ENCODE results near the gene SPTBN2.
A peak's percentile ranks its signal among the peaks of the same experiment; 100 is the strongest.

SPTBN2 gene

DNA sequence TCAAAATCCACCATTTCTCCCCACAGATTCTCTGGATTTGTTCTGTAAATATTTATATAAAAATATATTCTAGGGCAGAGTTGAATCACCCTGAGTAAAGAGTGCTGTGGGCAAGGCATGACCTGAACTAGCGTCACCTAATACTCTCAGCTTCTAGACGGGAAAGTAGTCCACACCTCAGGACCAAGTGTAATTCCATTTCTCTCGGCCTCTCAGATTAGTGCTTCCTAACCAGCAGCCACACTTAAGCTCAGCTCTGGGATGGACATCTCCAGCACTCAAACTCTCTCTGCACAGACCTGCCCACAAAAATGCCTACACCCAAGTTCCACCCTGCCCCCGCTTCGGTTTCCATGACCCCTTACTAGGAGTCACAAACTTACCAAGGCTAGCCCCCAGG lies 5.3 kb downstream of the SPTBN2 start:
- Mint-ChIP-seq H3K27ac (no peak overlapping the region), H3K36me3 (ENCODE audit: low read depth) (peaks cover 5% of the 10 kb centered on the region), H3K4me1 (peaks cover 80% of the 10 kb centered on the region), H3K9me3 (no peaks in the 10 kb centered on the region), H3K27me3 (ENCODE audit: low read depth, poor library complexity) (no peaks in the 10 kb centered on the region), H3K4me3 (no peak overlapping the region)
- TF ChIP-seq, protein P1, sequence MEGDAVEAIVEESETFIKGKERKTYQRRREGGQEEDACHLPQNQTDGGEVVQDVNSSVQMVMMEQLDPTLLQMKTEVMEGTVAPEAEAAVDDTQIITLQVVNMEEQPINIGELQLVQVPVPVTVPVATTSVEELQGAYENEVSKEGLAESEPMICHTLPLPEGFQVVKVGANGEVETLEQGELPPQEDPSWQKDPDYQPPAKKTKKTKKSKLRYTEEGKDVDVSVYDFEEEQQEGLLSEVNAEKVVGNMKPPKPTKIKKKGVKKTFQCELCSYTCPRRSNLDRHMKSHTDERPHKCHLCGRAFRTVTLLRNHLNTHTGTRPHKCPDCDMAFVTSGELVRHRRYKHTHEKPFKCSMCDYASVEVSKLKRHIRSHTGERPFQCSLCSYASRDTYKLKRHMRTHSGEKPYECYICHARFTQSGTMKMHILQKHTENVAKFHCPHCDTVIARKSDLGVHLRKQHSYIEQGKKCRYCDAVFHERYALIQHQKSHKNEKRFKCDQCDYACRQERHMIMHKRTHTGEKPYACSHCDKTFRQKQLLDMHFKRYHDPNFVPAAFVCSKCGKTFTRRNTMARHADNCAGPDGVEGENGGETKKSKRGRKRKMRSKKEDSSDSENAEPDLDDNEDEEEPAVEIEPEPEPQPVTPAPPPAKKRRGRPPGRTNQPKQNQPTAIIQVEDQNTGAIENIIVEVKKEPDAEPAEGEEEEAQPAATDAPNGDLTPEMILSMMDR (IDR thresholded peaks at IDR 0.05), result no peak
- no peak for DNase-seq

- TF ChIP-seq, protein P1 (IDR thresholded peaks at IDR 0.05), result no peak
- Mint-ChIP-seq H3K4me1 (peaks cover 84% of the 10 kb centered on the region), H3K36me3 (ENCODE audit: low read depth) (peaks cover 5% of the 10 kb centered on the region), H3K27ac (no peak overlapping the region), H3K27me3 (ENCODE audit: low read depth, poor library complexity) (no peaks in the 10 kb centered on the region), H3K9me3 (no peaks in the 10 kb centered on the region), H3K4me3 (no peak overlapping the region)
- DNase-seq, result no peak
Observed at GRCh38 chr11:66722745-66723651, 6.0 kb downstream of the SPTBN2 start.

DNA sequence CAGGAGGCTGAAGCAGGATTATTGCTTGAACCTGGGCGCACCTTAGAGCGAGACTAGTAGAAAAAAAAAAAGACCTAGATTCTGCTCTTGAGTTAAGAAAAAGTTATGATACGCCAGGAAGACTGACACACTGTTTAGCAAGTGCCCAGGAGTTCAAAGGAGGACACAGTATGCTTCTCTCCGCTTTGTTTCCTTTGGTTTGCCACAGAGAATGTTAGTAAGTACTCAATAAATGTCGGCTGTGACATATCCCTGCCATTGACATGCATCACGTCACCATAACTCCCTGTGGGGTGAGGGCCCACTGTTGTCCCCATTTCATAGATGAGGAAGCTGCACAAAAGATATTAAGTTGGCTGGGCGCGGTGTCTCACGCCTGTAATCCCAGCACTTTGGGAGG lies 7.1 kb downstream of the SPTBN2 start:
- Mint-ChIP-seq H3K4me1 (peaks cover 90% of the 10 kb centered on the region), H3K4me3 (no peak overlapping the region), H3K27ac (no peak overlapping the region), H3K27me3 (ENCODE audit: low read depth, poor library complexity) (no peaks in the 10 kb centered on the region), H3K9me3 (no peaks in the 10 kb centered on the region), H3K36me3 (ENCODE audit: low read depth) (peaks cover 10% of the 10 kb centered on the region)
- DNase-seq, result no peak
- TF ChIP-seq, protein P1 (IDR thresholded peaks at IDR 0.05), result no peak

GRCh38 chr11:66720899-66721470 lies 8.0 kb downstream of the SPTBN2 start:
- Mint-ChIP-seq H3K4me3 (peak overlapping the region; percentile 75), H3K4me1 (peaks cover 86% of the 10 kb centered on the region), H3K36me3 (ENCODE audit: low read depth) (peaks cover 14% of the 10 kb centered on the region), H3K27ac (peak overlapping the region; percentile 97), H3K27me3 (ENCODE audit: low read depth, poor library complexity) (no peaks in the 10 kb centered on the region), H3K9me3 (no peaks in the 10 kb centered on the region)
- DNase-seq, result no peak
- TF ChIP-seq, protein P1 (IDR thresholded peaks at IDR 0.05), result no peak

DNA sequence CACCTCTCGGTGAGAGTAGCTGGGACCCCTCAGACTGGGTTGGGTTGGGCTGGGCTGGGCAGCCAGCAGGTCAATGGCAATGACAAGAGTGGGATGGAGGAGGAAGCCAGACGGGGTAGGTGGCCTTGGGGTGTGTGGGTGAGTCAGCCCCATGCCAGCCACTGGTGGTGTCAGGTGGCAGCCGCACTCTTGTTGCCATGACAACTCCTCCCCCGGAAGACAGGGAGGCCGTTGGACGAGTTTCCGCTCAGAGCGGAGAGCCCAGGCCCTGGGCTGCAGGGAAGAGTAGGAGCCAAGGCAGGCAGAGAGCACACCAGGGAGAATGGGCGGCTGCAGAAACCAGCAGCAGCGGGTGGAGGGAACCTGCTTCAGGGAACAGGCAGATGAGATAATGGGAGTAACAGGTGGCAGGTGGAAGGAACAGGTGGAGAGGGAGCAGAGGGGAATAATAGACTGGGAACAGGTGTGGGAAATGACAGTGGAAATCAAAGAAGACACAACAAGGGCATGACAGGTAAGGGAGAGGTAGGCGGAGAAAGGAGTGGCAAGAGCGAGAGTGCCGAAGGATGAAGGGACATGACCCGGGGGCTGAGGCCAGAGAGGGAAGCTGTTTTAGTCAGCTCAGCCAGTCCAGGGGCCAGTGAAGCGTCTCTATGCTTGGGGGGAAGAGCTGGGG lies 8.7 kb downstream of the SPTBN2 start:
- H3K27me3 Mint-ChIP-seq (ENCODE audit: low read depth, poor library complexity), result no peaks in the 10 kb centered on the region
- H3K4me1 Mint-ChIP-seq, result peaks cover 80% of the 10 kb centered on the region
- TF ChIP-seq, protein P1 (IDR thresholded peaks at IDR 0.05), result no peak
- H3K36me3 Mint-ChIP-seq (ENCODE audit: low read depth), result peaks cover 13% of the 10 kb centered on the region
- no peaks in the 10 kb centered on the region for H3K9me3 Mint-ChIP-seq
- peak overlapping the region; percentile 97 for H3K27ac Mint-ChIP-seq
- peak overlapping the region; percentile 75 for H3K4me3 Mint-ChIP-seq
- peak; percentile 78 for DNase-seq
